ENCODE results near the gene VPS13C.
"Not testable (repeated sequence)": the region's sequence is repeated elsewhere in the genome, so short reads cannot be mapped to it uniquely, and the experiment has no call there.

The VPS13C gene

DNA sequence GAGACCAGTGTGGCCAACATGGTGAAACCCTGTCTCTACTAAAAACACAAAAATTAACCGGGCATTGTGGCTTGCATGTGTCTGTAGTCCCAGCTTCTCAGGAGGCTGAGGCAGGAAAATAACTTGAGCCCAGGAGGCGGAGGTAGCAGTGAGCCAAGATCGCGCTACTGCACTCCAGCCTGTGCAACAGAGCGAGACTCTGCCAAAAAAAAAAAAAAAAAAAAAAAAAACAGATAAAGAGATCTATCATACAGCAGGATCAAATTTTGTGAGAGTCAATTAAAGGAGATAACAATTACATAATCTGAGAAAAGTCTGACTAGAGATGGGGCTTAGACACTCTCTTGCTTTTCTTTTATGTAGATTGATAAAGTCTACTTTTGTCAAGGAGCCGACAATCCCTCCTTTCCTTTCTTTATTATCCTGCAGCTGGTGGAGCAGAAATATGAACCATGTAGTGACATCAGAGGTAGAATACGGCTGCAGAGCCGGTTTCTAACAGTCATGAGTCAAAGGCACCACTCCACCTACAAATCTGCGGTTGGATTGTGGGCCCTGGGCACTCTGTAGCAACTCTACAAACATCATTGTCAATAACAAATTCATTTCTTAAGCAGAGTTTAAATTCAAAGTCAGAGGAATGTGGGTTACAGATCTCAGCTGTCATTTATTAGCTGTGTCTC lies 15.5 kb upstream of the VPS13C start:
- DNase-seq (ENCODE audit: low read depth), result no peak

DNA sequence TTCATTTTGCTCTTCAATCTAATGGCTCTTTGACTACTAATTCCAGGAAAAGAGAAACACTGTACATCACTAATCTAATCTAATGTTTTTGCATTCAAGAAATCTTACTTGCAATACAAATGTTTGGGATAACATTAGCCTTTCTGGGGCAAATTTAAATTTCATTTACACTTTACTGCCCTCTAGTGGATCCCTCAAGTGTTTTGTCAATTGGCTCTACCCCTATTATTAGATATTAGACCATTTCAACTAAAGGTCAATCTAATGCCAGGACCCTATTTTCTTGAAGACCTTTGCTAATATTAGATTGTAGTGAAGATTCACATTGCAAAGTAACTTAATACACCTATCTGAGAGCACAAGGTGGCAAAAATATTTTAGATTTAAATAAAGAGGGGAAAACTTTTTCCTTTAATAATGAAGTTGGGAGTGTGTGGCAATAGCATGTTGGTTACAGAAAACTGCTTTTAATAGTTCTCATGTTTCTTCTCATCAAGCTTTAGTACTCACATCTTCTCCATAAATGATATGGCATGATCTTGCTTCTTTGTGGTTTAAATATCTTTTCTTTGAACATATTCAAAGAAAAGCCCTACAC lies 11.6 kb upstream of the VPS13C start:
- DNase-seq (ENCODE audit: low read depth), result peak; percentile 26

DNA sequence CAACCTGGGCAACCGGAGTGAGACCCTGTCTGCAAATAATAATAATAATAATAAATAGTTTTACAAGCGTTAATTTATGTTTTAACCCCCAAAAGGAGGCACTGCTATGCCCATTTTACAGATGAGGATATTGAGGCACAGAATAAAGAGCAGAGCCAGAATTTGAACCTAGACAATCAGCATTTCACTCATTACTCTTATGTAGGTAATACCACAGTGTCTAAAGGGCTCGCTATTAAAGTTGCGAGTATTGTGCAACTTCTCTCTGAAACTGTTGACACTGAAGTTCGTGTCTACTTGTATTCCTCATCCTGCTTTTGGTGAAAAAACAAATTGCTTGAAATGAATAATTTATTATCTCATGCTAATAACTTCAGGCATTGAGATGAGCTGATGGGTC lies 9.3 kb upstream of the VPS13C start:
- no peak for DNase-seq (ENCODE audit: low read depth)

DNA sequence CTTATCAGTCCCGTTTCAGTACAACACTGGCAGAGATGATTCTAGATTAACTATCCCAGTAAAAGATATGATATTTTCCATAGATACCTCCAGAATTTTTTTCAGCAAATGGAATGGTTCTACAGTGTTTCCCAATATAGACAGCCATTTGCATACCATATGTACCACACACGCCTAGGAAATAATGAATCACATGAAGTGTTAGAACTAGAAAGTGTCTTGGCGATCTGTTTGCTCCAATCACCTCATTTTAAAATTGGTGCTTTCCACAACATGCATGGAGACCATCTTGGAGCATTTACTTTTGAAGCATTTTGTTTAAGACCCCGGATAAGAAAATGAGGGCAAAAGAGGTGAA lies 8.5 kb upstream of the VPS13C start:
- peak; percentile 12 for DNase-seq (ENCODE audit: low read depth)

DNA sequence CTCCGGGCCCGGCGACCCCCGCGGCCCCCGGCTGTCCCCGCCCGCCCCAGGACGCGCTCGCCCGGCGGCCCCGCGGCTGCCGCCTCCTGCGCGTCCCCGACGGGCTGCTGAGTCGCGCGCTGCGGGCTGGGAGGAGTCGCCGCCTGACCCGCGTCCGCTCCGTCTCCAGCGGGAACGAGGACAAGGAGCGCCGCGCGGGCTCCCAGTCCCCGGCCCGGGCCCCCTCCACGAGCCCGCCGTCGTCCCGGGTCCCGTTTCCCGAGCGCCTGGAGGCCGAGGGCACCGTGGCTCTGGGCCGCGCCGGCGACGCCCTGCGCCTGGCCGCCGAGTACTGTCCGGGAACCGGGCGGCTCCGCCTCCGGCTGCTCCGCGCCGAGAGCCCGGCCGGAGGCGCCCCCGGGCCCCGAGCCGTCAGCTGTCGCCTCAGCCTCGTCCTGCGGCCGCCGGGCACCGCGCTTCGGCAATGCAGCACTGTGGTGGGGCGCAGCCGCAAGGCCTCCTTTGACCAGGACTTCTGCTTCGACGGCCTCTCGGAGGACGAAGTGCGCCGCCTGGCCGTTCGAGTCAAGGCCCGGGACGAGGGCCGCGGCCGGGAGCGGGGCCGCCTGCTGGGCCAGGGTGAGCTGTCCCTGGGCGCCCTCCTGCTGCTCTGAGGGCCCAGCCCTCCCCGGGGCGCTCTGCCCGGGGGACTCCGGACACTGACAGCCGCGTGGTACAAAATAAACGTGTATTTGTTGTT lies 8.0 kb upstream of the VPS13C start:
- DNase-seq (ENCODE audit: low read depth), result peak; percentile 19

DNA sequence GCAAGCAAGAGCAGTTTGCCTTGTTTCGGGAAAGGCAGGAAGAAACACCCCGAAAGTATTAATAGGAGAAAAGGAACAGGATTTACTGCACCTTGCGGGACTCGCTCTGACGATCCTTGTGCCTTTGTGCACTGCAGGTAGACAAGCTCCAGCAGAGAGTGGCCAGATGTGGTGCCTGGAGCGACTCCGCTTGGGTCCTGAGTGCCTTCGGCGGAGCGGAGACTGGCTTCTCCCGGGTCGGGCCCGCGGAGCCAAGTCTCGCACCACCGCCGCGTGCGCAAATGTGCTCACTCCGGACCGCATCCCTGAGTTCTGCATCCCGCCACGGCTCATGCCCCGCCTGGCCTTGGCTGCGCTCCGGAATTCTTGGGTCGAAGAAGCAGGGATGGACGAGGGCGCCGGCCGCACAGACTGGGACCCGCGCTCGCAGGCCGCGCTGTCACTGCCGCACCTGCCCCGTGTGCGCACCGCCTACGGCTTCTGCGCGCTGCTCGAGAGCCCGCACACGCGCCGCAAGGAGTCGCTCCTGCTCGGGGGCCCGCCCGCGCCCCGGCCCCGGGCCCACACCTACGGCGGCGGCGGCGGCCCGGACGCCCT lies 7.3 kb upstream of the VPS13C start:
- no peak for DNase-seq (ENCODE audit: low read depth)

DNA sequence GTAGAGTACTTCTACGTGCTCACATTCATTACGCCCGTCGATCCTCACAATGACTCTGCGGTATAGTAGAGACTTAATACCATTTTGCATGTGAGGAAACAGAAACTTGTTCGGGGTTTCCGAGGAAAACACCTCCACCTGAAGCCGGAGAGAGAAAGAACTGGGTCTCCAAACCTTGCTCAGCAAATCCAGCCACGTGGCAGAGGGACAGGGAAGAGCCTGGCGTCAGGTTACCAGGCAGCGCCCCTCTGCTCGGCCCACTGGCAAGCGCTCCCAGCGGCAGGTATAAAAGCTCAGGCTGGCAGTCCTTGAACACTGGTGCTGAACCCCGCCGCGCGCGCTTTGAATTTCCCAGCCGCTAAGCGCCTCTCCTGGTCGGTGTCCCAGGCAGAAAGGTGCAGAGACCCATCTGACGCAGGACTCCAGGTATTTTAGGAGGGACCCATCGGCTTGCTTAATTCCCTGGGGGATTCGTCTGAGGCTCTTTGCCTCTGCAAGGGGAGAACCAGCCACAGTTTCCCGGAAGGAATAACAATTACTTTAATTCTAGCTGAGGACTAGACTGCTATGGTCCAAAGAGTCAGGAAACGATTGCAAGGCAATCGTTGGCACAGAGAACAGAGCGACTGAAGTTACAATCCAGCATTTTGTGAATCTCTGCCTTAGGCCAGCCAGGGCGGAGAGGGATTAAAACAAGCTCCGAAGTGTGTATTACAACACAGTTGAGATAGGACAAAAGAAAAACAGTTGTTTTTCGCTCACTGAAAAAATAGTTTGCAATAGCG lies 6.6 kb upstream of the VPS13C start, which contains the start of gene C2CD4A:
TSS of gene C2CD4A (plus strand) at position 315 of the 785 bp plus-strand sequence. CDS start 637 bp downstream, outside the sequence.
- no peak for DNase-seq (ENCODE audit: low read depth)

DNA sequence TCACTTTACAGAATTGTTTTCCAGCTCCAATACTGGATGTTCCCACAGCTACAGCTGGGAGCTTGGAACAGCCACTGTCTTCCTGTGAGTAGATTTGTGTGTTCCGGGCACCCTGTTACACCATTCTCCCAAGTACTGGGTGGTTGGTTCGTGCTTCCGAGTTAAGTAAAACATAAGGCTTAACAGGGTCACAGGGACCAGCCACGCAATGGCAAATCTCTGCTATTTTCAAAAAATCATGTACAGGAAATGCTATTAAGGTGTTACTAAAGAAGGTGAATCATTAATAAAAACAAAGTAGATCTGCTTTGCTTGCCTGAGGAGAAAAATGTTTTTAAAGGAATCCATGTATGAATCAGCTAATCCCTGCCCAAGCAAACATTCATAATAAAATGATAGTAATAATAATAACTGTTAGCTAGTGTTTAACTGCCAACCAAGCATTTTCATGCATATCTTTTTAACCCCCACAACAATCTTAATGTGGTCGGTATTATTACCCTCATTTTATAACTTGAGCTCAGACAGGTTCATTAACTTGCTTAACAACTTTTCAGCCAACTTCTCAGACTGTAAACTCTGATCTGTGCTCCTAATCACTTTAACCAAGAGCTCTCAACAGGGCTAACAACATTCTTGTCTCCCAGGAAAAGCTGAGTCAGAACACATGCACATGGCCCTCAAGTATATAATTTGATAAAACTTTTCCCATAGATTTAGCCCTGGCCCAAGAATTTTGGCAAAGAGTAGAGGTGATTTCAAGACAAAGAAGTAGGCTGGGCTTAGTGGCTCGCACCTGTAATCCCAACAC lies 3.8 kb upstream of the VPS13C start:
- peak; percentile 12 for DNase-seq (ENCODE audit: low read depth)

DNA sequence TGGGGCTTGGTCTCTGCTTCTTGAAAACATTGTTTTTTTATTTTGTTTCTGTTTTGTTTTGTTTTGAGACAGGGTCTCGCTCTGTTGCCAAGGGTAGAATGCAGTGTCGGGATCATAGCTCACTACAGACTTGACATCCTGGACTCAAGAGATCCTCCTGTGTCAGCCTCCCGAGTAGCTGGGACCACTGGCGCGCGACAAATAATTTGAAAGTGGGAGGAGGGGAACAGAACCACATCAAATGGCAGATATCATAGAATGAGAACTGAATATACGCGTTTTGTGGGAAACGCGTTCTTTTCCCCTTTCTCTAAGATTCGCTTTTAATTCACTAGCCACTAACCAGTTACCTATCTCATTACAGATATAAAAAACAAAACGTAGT lies 641 bp upstream of the VPS13C start:
- DNase-seq (ENCODE audit: low read depth), result peak; percentile 8

DNA sequence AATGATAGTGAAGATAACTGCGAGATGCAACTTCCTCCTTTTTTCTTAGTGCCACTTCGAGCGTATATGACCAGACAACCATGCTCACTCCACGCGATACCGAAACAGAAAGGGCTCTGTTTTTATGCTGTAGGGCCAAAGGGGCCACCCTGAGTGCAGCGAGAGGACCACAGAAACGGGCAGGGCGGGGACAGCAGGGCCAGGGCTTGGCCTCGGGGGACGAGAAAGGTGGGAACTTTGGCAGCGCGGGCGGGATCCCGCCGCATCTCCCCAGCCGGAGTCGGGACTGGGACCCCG lies 483 bp downstream of the VPS13C start:
- peak; percentile 48 for DNase-seq (ENCODE audit: low read depth)

DNA sequence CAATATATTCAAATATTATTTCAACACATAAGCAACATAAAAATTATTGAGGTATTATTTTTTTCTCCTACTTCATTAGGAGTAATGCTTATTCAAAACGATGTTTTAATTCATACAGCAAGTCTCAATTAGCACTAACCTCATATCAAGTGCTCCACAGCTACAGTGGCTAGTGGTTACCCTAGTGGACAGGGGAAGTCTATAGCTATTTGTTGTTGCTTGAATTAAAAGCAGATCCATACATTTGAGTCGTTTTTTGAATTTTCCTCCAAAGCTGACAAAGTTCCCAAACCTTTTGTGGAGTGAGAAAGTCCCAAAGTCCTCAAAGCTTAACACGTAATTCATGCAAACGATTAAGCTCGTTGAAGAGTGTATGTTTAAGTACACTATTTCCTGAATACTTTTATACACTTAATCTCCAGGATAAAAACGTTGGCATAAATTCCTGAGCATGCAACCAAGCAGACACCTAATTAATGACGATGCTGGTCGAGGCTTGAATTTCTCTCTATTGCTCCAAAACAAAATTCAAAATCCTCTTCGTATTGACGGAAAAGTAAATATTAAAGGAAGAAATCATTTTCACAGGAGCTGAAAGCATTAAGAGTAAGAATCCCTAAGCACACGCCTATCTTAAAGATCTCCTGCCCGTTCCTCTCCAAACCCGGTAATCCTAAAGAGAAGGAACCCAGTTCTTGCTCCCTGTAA lies 985 bp downstream of the VPS13C start:
- peak; percentile 5 for DNase-seq (ENCODE audit: low read depth)

DNA sequence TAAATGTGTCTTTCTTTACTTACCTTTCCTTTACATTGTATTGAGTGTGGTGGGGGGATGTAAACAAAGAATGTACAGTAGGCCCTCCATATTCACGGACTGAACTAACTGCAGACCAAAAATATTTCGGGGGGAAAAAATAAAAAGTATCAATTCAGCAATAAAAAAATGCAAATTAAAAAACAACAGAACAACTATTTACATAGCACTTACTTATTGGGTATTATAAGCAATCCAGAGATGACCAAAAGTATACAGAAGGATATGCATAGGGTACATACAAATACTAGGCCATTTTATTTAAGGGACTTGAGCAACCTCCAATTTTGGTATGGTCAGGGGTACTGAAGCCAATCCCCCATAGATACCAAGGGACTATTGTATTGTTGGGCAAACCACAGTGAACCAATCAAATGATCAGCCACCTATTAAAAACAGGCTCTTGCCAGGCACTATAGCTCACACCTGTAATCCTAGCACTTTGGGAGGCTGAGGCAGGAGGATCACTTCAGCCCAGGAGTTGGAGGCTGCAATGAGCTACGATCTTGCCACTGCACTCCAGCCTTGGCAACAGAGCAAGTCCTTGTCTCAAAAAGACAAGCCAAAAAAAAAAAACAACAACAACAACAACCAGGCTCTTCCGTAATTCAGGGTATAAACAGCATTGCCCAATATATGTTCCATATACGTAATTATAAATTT lies 1.8 kb downstream of the VPS13C start:
- DNase-seq (ENCODE audit: low read depth), result no peak

DNA sequence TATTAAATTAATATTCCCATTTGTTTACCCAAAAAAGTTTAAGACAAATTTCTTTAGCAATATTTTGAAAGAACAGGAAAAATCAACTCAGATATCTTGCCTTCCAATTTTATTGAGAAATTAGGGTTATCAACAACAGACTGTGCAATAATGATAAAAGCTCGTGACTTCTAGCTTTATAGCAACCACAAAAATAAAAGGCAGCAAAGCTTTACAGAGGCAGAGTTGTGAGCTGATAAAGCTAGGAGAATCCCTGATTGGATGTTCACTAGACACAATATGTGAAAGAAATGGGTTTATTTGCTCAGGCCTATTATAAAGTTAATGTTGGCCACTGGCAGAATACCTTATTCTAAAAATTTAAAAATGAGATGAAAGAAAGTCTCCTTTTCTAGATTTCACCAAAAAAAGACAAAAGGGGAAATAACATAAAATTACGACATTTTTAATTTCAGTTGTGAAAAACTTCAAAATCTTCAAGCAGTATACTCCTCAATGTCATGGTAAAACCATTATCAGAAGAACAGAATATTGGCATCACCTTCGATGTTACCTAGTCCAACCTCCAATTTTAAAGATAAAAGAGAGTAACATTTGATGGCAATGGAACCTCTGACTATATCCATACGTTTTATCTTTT lies 2.8 kb downstream of the VPS13C start:
- DNase-seq (ENCODE audit: low read depth), result no peak

DNA sequence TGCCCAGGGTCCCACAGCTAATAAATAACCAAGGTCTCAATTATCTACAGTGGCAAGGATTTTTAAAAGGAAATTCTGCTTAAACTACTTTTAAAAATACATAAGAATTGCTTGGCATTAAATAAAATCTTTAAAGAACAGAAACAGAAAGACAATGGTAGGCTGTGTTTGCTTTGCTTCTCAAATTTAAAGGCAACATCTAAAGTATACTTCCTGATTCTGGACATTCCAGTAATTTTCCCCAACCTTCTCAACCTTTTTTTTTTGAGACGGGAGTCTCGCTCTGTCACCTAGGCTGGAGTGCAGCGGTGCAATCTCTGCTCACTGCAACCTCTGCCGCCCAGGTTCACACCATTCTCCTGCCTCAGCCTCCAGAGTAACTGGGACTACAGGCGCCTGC lies 5.3 kb downstream of the VPS13C start:
- no peak for DNase-seq (ENCODE audit: low read depth)

DNA sequence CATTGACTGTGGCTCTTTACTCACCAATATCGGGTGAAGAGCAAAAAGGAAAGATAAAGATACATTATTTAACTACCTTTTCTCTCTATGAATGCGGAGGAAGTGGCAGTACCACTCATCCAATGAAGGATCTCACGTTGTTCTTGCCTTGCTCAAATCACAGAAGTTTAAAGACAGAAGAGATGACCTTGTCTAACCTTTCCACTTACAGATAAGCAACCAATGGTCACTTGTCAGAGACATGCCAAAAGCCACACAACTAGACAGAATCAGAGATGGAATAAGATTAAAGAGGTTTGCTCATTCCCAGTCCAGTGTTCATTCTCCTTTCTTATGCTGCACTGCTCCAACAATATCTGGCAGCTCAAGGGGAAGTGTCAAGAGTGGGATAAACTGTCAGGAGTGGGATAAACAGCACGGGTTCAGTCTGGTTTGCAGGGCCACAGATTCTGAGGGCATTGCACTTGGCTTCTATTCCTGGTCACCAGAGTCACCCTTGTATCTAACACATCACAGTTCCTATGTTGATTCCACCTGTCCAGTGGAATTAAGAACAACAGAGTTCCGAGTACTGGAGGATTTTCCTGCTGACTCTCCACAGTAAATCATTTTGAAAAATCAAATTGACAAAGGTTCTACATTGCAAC lies 6.7 kb downstream of the VPS13C start:
- DNase-seq (ENCODE audit: low read depth), result no peak

DNA sequence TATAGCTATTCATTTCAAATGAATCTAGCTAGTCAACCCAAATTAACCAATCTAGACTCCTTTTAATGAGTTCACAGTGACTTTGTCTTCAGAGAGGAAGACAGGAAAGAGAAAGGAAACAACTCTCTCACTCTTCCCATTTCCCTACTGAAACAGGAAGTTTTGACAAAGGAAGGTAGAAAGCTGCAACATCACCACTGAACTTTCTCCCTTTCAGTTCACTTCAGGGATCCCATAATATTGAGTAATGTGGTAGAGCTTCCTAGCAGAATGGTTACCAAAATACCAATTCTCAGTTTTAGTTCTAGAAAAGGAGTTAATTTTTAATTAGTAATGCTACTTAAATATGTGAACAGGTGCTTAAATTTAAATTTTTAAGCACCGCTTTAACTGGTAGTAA lies 7.5 kb downstream of the VPS13C start:
- no peak for DNase-seq (ENCODE audit: low read depth)

DNA sequence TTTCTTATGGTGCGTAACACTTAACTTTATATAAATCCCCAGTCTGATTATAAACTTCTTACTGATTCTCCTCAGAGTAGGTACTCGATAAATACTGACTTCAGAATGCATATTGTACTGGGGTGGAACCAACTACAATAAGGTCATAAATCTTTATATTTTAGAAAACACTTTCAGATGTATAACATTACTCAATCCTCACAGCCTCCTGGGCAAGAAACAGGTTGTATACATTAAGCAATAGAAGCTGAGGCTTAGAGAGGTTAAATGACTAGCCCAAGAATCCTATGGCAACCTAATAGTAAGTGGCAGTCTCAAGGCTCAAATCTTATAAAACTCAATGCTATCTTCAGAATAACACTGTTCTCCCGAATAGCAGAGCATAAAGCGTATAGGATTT lies 9.1 kb downstream of the VPS13C start:
- no peak for DNase-seq (ENCODE audit: low read depth)

DNA sequence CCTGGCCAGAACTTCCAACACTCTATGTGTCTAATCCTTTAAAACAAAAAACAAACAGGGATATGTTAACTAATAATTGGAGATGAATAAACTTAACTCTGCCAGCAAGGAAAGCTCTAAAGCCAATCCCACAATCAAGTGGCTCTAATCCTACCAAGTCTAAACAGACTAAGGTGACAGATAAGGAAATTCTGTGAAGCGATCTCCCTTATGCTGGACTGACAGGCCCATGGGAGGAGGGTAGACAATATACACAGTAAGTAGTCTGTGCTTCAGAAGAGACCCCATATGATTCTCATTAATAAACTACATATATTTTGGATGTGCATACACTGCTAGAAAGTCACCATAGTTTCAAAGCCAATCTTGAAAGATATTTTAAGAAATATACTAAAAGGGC lies 10.1 kb downstream of the VPS13C start:
- DNase-seq (ENCODE audit: low read depth), result no peak

DNA sequence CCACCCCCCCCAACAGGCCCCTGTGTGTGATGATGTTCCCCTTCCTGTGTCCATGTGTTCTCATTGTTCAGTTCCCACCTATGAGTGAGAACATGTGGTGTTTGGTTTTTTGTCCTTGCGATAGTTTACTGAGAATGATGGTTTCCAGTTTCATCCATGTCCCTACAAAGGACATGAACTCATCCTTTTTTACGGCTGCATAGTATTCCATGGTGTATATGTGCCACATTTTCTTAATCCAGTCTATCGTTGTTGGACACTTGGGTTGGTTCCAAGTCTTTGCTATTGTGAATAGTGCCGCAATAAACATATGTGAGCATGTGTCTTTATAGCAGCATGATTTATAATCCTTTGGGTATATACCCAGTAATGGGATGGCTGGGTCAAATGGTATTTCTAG lies 12.0 kb downstream of the VPS13C start:
- not testable (repeated sequence) for DNase-seq (ENCODE audit: low read depth)

Data from HS-27A (cell line).